ENCODE measurements around the gene C2orf49. TPM values are rescaled to one million over a fixed set of nuclear protein-coding genes. Genes with fewer than 3 reads are reported as not detected.

C2orf49 gene
- total RNA-seq = 18.0 and 18.1 TPM in 2 replicates

DNA sequence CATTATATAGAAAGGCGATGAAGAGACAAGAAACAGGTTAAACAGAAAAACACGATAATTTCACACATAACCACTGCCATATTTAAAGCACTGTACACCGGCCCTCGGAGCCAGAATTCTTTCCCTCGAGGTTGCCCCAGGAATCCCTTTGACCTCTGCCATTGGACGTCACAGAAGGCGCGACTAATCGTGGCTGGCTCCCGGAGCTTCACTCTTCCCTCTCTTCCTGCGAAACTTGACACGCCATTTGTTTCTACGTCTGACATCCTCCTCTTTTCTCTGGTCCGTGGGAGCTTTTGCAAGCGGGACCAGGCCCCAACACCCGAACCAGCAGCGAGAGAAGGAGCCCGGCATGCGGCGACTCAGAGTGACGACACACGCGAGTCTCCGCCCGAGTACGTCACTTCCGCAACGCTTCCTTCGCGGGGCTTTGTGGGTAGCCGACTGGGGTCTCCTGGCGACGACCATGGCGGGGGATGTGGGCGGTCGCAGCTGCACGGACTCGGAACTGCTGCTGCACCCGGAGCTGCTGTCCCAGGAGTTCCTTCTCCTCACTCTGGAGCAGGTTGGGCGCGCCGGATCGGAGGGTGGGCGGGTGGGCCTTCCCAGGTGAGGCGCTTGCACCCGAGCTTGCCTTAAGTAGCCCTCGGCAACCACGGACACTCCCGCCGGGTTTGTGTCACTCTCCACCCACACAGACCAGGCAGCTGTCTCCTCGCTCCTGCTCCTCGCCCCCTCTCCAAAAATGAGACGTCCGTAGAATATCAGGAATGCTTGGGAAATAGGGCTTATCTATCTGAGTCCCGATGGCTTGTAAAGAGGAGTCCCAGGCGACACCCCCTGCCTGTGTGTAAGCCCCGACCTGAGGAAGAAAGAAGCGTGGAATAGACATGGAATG lies at the start of gene C2orf49:
Gene C2orf49 (plus strand): TSS at position 419 of the 898 bp plus-strand sequence. CDS start 48 bp downstream, at position 467.
- peak within 1 kb of the TSS; percentile 98 for H3K4me2 ChIP-seq (ENCODE audit: insufficient read depth, low read length)
- H2AFZ ChIP-seq (ENCODE audit: low read length) = peak within 1 kb of the TSS; percentile 100
- DNase-seq (ENCODE audit: insufficient read length, low spot score, missing footprints) = peak; percentile 91
- H3K4me3 ChIP-seq (ENCODE audit: insufficient read depth, low read length) = peak within 1 kb of the TSS; percentile 96
- H3K27ac ChIP-seq (ENCODE audit: low read depth, low read length) = peak within 1 kb of the TSS; percentile 100
- peaks cover 20% of the 10 kb centered on the region for H3K4me1 ChIP-seq (ENCODE audit: insufficient read depth, low read length)
- H4K20me1 ChIP-seq (ENCODE audit: insufficient read depth, low read length) = no peaks in the 10 kb centered on the region
- no peaks in the 10 kb centered on the region for H3K27me3 ChIP-seq (ENCODE audit: insufficient read depth, low read length)
- peaks cover 24% of the 10 kb centered on the region for H3K36me3 ChIP-seq (ENCODE audit: insufficient read depth, low read length)
- no peaks in the 10 kb centered on the region for H3K9me3 ChIP-seq (ENCODE audit: low read depth, low read length)
- TF ChIP-seq, protein P1, sequence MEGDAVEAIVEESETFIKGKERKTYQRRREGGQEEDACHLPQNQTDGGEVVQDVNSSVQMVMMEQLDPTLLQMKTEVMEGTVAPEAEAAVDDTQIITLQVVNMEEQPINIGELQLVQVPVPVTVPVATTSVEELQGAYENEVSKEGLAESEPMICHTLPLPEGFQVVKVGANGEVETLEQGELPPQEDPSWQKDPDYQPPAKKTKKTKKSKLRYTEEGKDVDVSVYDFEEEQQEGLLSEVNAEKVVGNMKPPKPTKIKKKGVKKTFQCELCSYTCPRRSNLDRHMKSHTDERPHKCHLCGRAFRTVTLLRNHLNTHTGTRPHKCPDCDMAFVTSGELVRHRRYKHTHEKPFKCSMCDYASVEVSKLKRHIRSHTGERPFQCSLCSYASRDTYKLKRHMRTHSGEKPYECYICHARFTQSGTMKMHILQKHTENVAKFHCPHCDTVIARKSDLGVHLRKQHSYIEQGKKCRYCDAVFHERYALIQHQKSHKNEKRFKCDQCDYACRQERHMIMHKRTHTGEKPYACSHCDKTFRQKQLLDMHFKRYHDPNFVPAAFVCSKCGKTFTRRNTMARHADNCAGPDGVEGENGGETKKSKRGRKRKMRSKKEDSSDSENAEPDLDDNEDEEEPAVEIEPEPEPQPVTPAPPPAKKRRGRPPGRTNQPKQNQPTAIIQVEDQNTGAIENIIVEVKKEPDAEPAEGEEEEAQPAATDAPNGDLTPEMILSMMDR (IDR thresholded peaks at IDR 0.05; ENCODE audit: extremely low read depth, low read depth, low read length) = no peak
- H3K79me2 ChIP-seq (ENCODE audit: insufficient read depth, low read length) = peaks cover 50% of the 10 kb centered on the region

DNA sequence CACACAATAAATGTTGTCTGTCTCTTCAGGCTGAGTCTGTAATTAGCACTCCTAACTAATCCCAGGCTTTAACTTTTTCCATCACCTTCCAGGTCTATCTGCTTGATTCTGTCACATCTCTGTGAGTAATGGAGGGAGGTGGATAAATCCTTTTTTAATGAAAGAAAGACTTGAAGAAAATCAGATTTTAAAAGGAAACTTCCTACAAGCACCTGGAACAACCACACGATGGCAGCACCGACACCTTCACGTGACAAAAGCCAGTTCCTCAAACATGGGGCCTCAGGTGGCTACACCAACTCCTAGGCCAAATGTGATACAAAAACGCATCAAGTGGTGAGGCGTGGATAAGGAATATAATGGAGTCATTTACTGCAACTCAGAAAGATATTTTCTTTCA lies 49.6 kb upstream of the C2orf49 start:
- H3K27ac ChIP-seq (ENCODE audit: low read depth, low read length) = no peak overlapping the region
- no peak overlapping the region for H2AFZ ChIP-seq (ENCODE audit: low read length)
- TF ChIP-seq, protein P1 (IDR thresholded peaks at IDR 0.05; ENCODE audit: extremely low read depth, low read depth, low read length) = peak; percentile 74
- peaks cover 48% of the 10 kb centered on the region for H3K36me3 ChIP-seq (ENCODE audit: insufficient read depth, low read length)
- H3K9me3 ChIP-seq (ENCODE audit: low read depth, low read length) = no peaks in the 10 kb centered on the region
- peaks cover 7% of the 10 kb centered on the region for H4K20me1 ChIP-seq (ENCODE audit: insufficient read depth, low read length)
- peaks cover 8% of the 10 kb centered on the region for H3K4me1 ChIP-seq (ENCODE audit: insufficient read depth, low read length)
- no peak overlapping the region for H3K4me3 ChIP-seq (ENCODE audit: insufficient read depth, low read length)
- no peaks in the 10 kb centered on the region for H3K27me3 ChIP-seq (ENCODE audit: insufficient read depth, low read length)
- peaks cover 7% of the 10 kb centered on the region for H3K79me2 ChIP-seq (ENCODE audit: insufficient read depth, low read length)
- DNase-seq (ENCODE audit: insufficient read length, low spot score, missing footprints) = no peak
- no peak overlapping the region for H3K4me2 ChIP-seq (ENCODE audit: insufficient read depth, low read length)

DNA sequence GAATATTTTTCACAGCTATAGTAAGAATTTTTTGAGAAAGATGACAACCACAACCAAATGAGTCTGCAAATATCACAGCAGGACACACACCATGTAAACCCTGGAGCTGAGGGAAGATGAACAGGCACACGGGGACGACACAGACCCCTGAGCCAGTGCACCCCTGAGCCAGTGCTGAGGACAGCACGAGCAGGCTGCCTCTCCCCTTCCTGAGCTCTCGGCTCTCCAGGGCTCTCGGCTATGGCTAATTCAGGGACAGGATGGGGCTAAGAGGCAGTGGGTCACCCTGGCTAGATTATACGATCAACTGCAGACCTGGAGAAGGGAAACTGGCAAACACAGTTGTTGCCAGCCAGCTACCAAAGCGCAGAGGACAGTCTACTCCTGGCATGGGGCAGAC lies 49.2 kb upstream of the C2orf49 start:
- H3K9me3 ChIP-seq (ENCODE audit: low read depth, low read length) = no peaks in the 10 kb centered on the region
- no peak for DNase-seq (ENCODE audit: insufficient read length, low spot score, missing footprints)
- H3K79me2 ChIP-seq (ENCODE audit: insufficient read depth, low read length) = peaks cover 7% of the 10 kb centered on the region
- H2AFZ ChIP-seq (ENCODE audit: low read length) = no peak overlapping the region
- no peaks in the 10 kb centered on the region for H3K27me3 ChIP-seq (ENCODE audit: insufficient read depth, low read length)
- no peak overlapping the region for H3K27ac ChIP-seq (ENCODE audit: low read depth, low read length)
- peaks cover 50% of the 10 kb centered on the region for H3K36me3 ChIP-seq (ENCODE audit: insufficient read depth, low read length)
- TF ChIP-seq, protein P1 (IDR thresholded peaks at IDR 0.05; ENCODE audit: extremely low read depth, low read depth, low read length) = no peak
- H4K20me1 ChIP-seq (ENCODE audit: insufficient read depth, low read length) = peaks cover 7% of the 10 kb centered on the region
- H3K4me3 ChIP-seq (ENCODE audit: insufficient read depth, low read length) = no peak overlapping the region
- no peak overlapping the region for H3K4me2 ChIP-seq (ENCODE audit: insufficient read depth, low read length)
- peaks cover 8% of the 10 kb centered on the region for H3K4me1 ChIP-seq (ENCODE audit: insufficient read depth, low read length)

DNA sequence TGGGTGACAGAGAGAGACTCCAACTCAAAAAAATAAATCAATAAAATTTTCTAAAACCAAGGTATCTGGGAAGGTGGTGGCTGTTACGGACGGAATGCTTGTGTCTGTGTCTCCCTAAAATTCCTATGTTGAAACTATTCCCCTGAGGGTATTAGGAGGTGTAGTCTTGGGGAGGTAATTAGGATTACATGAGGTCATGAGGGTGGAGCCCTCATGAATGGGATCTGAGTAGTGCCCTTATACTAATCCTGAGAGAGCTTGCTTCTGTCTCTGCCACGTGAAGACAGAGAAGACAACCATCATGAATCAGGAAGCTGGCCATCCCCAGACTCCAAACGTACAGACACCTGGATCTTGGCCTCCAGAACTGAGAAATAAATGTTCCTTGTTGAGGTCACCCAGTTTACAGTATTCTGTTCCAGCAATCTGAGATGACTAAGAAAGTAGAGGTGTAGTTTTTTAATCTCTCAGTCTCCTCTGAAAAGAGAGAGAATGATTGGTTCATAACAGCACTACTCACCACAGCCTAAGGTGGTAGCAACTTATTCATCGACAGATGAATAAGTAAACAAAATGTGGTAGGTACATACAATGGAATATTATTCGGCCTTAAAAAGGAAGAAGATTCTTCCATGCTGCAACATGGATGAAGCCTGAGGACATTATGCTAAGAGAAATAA lies 46.2 kb upstream of the C2orf49 start:
- Histone ChIP-seq H4K20me1 (ENCODE audit: insufficient read depth, low read length) (no peaks in the 10 kb centered on the region), H3K9me3 (ENCODE audit: low read depth, low read length) (no peaks in the 10 kb centered on the region), H2AFZ (ENCODE audit: low read length) (no peak overlapping the region), H3K4me1 (ENCODE audit: insufficient read depth, low read length) (peaks cover 8% of the 10 kb centered on the region), H3K4me3 (ENCODE audit: insufficient read depth, low read length) (no peak overlapping the region), H3K4me2 (ENCODE audit: insufficient read depth, low read length) (no peak overlapping the region), H3K79me2 (ENCODE audit: insufficient read depth, low read length) (peaks cover 7% of the 10 kb centered on the region), H3K27me3 (ENCODE audit: insufficient read depth, low read length) (no peaks in the 10 kb centered on the region), H3K36me3 (ENCODE audit: insufficient read depth, low read length) (peaks cover 53% of the 10 kb centered on the region), H3K27ac (ENCODE audit: low read depth, low read length) (no peak overlapping the region)
- no peak for DNase-seq (ENCODE audit: insufficient read length, low spot score, missing footprints)
- TF ChIP-seq, protein P1 (IDR thresholded peaks at IDR 0.05; ENCODE audit: extremely low read depth, low read depth, low read length) = no peak
